BLaER1 treated with 17β-estradiol and CSF1 and Interleukin-3, amounts not matched to agents 10 nM and 100 nM (cell line): ENCODE results near the gene TMEM170A.
"Not testable (repeated sequence)": the region's sequence is repeated elsewhere in the genome, so short reads cannot be mapped to it uniquely, and the experiment has no call there.

ENCODE experiments used
- H3K27ac ChIP-seq, 11 experiments: shearing (Covaris generic); formaldehyde crosslinking; 2 replicates each; pipeline ENCODE4 v1.8.1; 2022
- H3K27me3 ChIP-seq, 11 experiments: shearing (Covaris generic); formaldehyde crosslinking; 2 replicates each; pipeline ENCODE4 v1.8.1; 2022
- H3K36me3 ChIP-seq, 11 experiments: shearing (Covaris generic); formaldehyde crosslinking; 2 replicates each; pipeline ENCODE4 v1.8.1; 2022
- H3K4me1 ChIP-seq, 10 experiments: shearing (Covaris generic); formaldehyde crosslinking; 2 replicates each; pipeline ENCODE4 v1.8.1; 2022
- H3K4me2 ChIP-seq, 11 experiments: shearing (Covaris generic); formaldehyde crosslinking; 2 replicates each; pipeline ENCODE4 v1.8.1; 2022
- H3K4me3 ChIP-seq, 10 experiments: shearing (Covaris generic); formaldehyde crosslinking; 2 replicates each; pipeline ENCODE4 v1.8.1; 2022
- H3K9ac ChIP-seq, 11 experiments: shearing (Covaris generic); formaldehyde crosslinking; 2 replicates each; pipeline ENCODE4 v1.8.1; 2022
- H3K9me3 ChIP-seq, 11 experiments: shearing (Covaris generic); formaldehyde crosslinking; replicated peaks in 1 of 11; 2 replicates each; pipeline ENCODE4 v1.8.1; 2022
- H4K20me1 ChIP-seq, 11 experiments: shearing (Covaris generic); formaldehyde crosslinking; 2 replicates each; pipeline ENCODE4 v1.8.1; 2022
- Cebpa-rat ChIP-seq, 11 experiments: shearing (Covaris generic); IDR thresholded peaks; 2 replicates each; pipeline ENCODE4 v1.8.1; 2022

TMEM170A gene

GRCh38 chr16:75477680-75478473, 13.4 kb upstream of the TMEM170A start:
- Histone ChIP-seq H3K27me3 (no peaks in the 10 kb centered on the region), H3K27ac (peak overlapping the region in 9 of 11 experiments; percentile 4 to 80 (median 60); a peak in 15 of 22 replicates), H3K36me3 (peaks cover 0 to 95% (median 51%) of the 10 kb centered on the region in 11 experiments; a peak in 17 of 22 replicates), H3K9me3 (no peaks in the 10 kb centered on the region), H4K20me1 (no peaks in the 10 kb centered on the region), H3K4me3 (no peak overlapping the region), H3K9ac (peak overlapping the region in 6 of 11 experiments; percentile 11 to 61 (median 24); a peak in 9 of 22 replicates), H3K4me1 (peaks cover under 1 to 28% (median 19%) of the 10 kb centered on the region in 10 experiments; a peak in 18 of 20 replicates), H3K4me2 (peak overlapping the region in 7 of 11 experiments; percentile 20 to 85 (median 68); a peak in 12 of 22 replicates)
- no peak for TF ChIP-seq Cebpa-rat (IDR thresholded peaks at IDR 0.05)

- H3K36me3 ChIP-seq = peaks cover 0 to 88% (median 50%) of the 10 kb centered on the region in 11 experiments; a peak in 17 of 22 replicates
- peak overlapping the region in 1 of 11 experiments; percentile 66; a peak in 1 of 22 replicates for H3K4me2 ChIP-seq
- no peaks in the 10 kb centered on the region for H4K20me1 ChIP-seq
- TF ChIP-seq Cebpa-rat (IDR thresholded peaks at IDR 0.05) = no peak
- H3K9ac ChIP-seq = no peak overlapping the region
- peak overlapping the region in 6 of 11 experiments; percentile 27 to 80 (median 66); a peak in 6 of 22 replicates for H3K27ac ChIP-seq
- H3K4me3 ChIP-seq = no peak overlapping the region
- no peaks in the 10 kb centered on the region for H3K27me3 ChIP-seq
- peaks cover 0 to 26% (median 17%) of the 10 kb centered on the region in 10 experiments; a peak in 14 of 20 replicates for H3K4me1 ChIP-seq
- H3K9me3 ChIP-seq = no peaks in the 10 kb centered on the region
Observed at GRCh38 chr16:75476817-75477216, 12.3 kb upstream of the TMEM170A start.

GRCh38 chr16:75475420-75475847, 10.9 kb upstream of the TMEM170A start:
- Histone ChIP-seq H3K9me3 (no peaks in the 10 kb centered on the region), H4K20me1 (no peaks in the 10 kb centered on the region), H3K4me1 (peaks cover 0 to 26% (median 17%) of the 10 kb centered on the region in 10 experiments; a peak in 14 of 20 replicates), H3K27ac (no peak overlapping the region), H3K4me3 (no peak overlapping the region), H3K4me2 (no peak overlapping the region), H3K36me3 (peaks cover 0 to 74% (median 37%) of the 10 kb centered on the region in 11 experiments; a peak in 17 of 22 replicates), H3K27me3 (no peaks in the 10 kb centered on the region), H3K9ac (no peak overlapping the region)
- TF ChIP-seq Cebpa-rat (IDR thresholded peaks at IDR 0.05) = no peak

GRCh38 chr16:75472908-75473877, 8.7 kb upstream of the TMEM170A start:
- Histone ChIP-seq H3K4me1 (peaks cover 3 to 23% (median 15%) of the 10 kb centered on the region in 10 experiments; a peak in 18 of 20 replicates), H3K9ac (0 out of 22 replicates have a peak overlapping the region, but pooled peaks of 1 of the 11 experiments have one; percentile 33), H4K20me1 (no peaks in the 10 kb centered on the region), H3K4me3 (no peak overlapping the region), H3K27me3 (no peaks in the 10 kb centered on the region), H3K36me3 (peaks cover 0 to 51% (median 17%) of the 10 kb centered on the region in 11 experiments; a peak in 11 of 22 replicates), H3K4me2 (no peak overlapping the region), H3K27ac (no peak overlapping the region), H3K9me3 (no peaks in the 10 kb centered on the region)
- no peak for TF ChIP-seq Cebpa-rat (IDR thresholded peaks at IDR 0.05)

GRCh38 chr16:75471723-75472633, 7.5 kb upstream of the TMEM170A start:
- no peaks in the 10 kb centered on the region for H3K9me3 ChIP-seq
- no peak overlapping the region for H3K9ac ChIP-seq
- H3K36me3 ChIP-seq = peaks cover 0 to 39% (median 17%) of the 10 kb centered on the region in 11 experiments; a peak in 11 of 22 replicates

GRCh38 chr16:75466760-75467159, 2.3 kb upstream of the TMEM170A start:
- H3K4me2 ChIP-seq = no peak overlapping the region
- H3K4me1 ChIP-seq = peaks cover 19 to 45% (median 31%) of the 10 kb centered on the region in 10 experiments
- H4K20me1 ChIP-seq = peaks cover 9 to 24% (median 23%) of the 10 kb centered on the region in 11 experiments; a peak in 18 of 22 replicates
- H3K27ac ChIP-seq = no peak overlapping the region
- H3K36me3 ChIP-seq = peaks cover 0 to 7% (median 0%) of the 10 kb centered on the region in 11 experiments; a peak in 2 of 22 replicates
- no peak overlapping the region for H3K4me3 ChIP-seq
- no peak for TF ChIP-seq Cebpa-rat (IDR thresholded peaks at IDR 0.05)
- H3K27me3 ChIP-seq = no peaks in the 10 kb centered on the region
- H3K9ac ChIP-seq = no peak overlapping the region
- no peaks in the 10 kb centered on the region for H3K9me3 ChIP-seq

More at GRCh38 chr16:75471723-75472633, 7.5 kb upstream of the TMEM170A start:
- Histone ChIP-seq H3K4me3 (no peak overlapping the region), H3K4me2 (no peak overlapping the region), H3K27ac (no peak overlapping the region), H3K27me3 (no peaks in the 10 kb centered on the region), H4K20me1 (no peaks in the 10 kb centered on the region), H3K4me1 (peaks cover 3 to 23% (median 13%) of the 10 kb centered on the region in 10 experiments; a peak in 17 of 20 replicates)
- TF ChIP-seq Cebpa-rat (IDR thresholded peaks at IDR 0.05) = no peak

GRCh38 chr16:75463389-75464121, 934 bp downstream of the TMEM170A start:
- Histone ChIP-seq H3K4me2 (peak overlapping the region; percentile 85 to 98 (median 93)), H4K20me1 (peaks cover 39 to 56% (median 54%) of the 10 kb centered on the region in 11 experiments; a peak in 20 of 22 replicates), H3K4me3 (peak overlapping the region; percentile 89 to 98 (median 96)), H3K36me3 (peaks cover 0 to 33% (median 19%) of the 10 kb centered on the region in 11 experiments; a peak in 13 of 22 replicates), H3K9ac (peak overlapping the region; percentile 82 to 93 (median 90)), H3K4me1 (peaks cover 26 to 58% (median 44%) of the 10 kb centered on the region in 10 experiments), H3K27ac (peak overlapping the region; percentile 77 to 93 (median 88))
- not testable (repeated sequence) for H3K9me3 ChIP-seq, H3K27me3 ChIP-seq
